ENCODE results near the gene ZFPM1. TPM values are rescaled to one million over a fixed set of nuclear protein-coding genes. Genes with fewer than 3 reads are reported as not detected.

Gene ZFPM1
- total RNA-seq, 2 experiments from 2014 or later: 2.1 to 14.2 TPM

GRCh38 chr16:88471575-88471974, 18.5 kb downstream of the ZFPM1 start:
- Histone ChIP-seq H3K4me3 (ENCODE audit: low read depth, low read length, poor library complexity, severe bottlenecking) (no peak overlapping the region), H2AFZ (ENCODE audit: low read length) (no peak overlapping the region), H3K4me1 (ENCODE audit: insufficient read depth, low read length, poor library complexity, severe bottlenecking) (peaks cover 10% of the 10 kb centered on the region), H4K20me1 (ENCODE audit: insufficient read depth, low read length) (no peaks in the 10 kb centered on the region), H3K36me3 (ENCODE audit: insufficient read depth, low read length) (no peaks in the 10 kb centered on the region), H3K4me2 (ENCODE audit: low read length) (no peak overlapping the region), H3K27ac (ENCODE audit: low read depth, low read length, poor library complexity, severe bottlenecking) (no peak overlapping the region), H3K79me2 (ENCODE audit: insufficient read depth, low read depth, low read length) (no peaks in the 10 kb centered on the region), H3K9me2 (ENCODE audit: insufficient read depth, low read length) (no peaks in the 10 kb centered on the region), H3K9me3 (ENCODE audit: low read length) (no peaks in the 10 kb centered on the region)
- ChIA-PET CTCF (ENCODE audit: unreplicated experiment) (no interaction called here), POLR2A (no interaction called here)
- no peak for DNase-seq (ENCODE audit: low spot score)
- intact Hi-C loops (cut with micrococcal nuclease; ENCODE audit: unreplicated experiment): no loop called here
- no TSS peak for BruUV-seq (replicated peaks)
- TF ChIP-seq, protein P1, sequence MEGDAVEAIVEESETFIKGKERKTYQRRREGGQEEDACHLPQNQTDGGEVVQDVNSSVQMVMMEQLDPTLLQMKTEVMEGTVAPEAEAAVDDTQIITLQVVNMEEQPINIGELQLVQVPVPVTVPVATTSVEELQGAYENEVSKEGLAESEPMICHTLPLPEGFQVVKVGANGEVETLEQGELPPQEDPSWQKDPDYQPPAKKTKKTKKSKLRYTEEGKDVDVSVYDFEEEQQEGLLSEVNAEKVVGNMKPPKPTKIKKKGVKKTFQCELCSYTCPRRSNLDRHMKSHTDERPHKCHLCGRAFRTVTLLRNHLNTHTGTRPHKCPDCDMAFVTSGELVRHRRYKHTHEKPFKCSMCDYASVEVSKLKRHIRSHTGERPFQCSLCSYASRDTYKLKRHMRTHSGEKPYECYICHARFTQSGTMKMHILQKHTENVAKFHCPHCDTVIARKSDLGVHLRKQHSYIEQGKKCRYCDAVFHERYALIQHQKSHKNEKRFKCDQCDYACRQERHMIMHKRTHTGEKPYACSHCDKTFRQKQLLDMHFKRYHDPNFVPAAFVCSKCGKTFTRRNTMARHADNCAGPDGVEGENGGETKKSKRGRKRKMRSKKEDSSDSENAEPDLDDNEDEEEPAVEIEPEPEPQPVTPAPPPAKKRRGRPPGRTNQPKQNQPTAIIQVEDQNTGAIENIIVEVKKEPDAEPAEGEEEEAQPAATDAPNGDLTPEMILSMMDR (conservative IDR thresholded peaks at IDR 0.05; ENCODE audit: low read length): no peak
- no peak for TF ChIP-seq EZH2phosphoT487 (IDR thresholded peaks at IDR 0.05; ENCODE audit: borderline replicate concordance, low read depth, low read length)

DNA sequence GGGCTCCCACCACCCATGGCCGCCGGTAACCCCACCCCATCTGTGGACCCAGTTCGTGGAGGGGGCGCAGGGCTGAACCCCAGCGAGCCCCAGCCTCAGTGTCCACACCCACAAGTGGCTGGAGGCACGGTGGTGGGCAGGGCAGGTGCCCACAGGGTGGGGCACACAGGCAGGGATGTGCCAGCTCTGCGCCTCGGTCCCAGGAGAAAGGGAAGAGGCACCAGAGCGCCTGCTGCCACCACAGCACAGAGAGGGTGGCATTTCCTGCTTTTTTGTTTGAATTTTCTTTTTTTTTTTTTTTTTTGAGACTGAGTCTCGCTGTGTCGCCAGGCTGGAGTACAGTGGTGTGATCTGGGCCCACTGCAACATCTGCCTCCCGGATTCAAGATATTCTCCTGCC, 19.0 kb downstream of the ZFPM1 start:
- POLR2A ChIA-PET: no interaction called here
- Histone ChIP-seq H4K20me1 (ENCODE audit: insufficient read depth, low read length) (no peaks in the 10 kb centered on the region), H3K4me2 (ENCODE audit: low read length) (no peak overlapping the region), H3K27ac (ENCODE audit: low read depth, low read length, poor library complexity, severe bottlenecking) (no peak overlapping the region), H3K9me2 (ENCODE audit: insufficient read depth, low read length) (no peaks in the 10 kb centered on the region), H3K36me3 (ENCODE audit: insufficient read depth, low read length) (no peaks in the 10 kb centered on the region), H3K4me3 (ENCODE audit: low read depth, low read length, poor library complexity, severe bottlenecking) (no peak overlapping the region), H3K4me1 (ENCODE audit: insufficient read depth, low read length, poor library complexity, severe bottlenecking) (peaks cover 9% of the 10 kb centered on the region), H3K9me3 (ENCODE audit: low read length) (no peaks in the 10 kb centered on the region), H3K79me2 (ENCODE audit: insufficient read depth, low read depth, low read length) (no peaks in the 10 kb centered on the region), H2AFZ (ENCODE audit: low read length) (no peak overlapping the region)
- CTCF ChIA-PET (ENCODE audit: unreplicated experiment): no interaction called here
- TF ChIP-seq EZH2phosphoT487 (IDR thresholded peaks at IDR 0.05; ENCODE audit: borderline replicate concordance, low read depth, low read length): no peak
- TF ChIP-seq, protein P1 (conservative IDR thresholded peaks at IDR 0.05; ENCODE audit: low read length): no peak
- DNase-seq (ENCODE audit: low spot score): no peak
- BruUV-seq (replicated peaks): no TSS peak
- intact Hi-C loops (cut with micrococcal nuclease; ENCODE audit: unreplicated experiment): no loop called here

- BruUV-seq (replicated peaks): no TSS peak
- Histone ChIP-seq H3K9me2 (ENCODE audit: insufficient read depth, low read length) (no peaks in the 10 kb centered on the region), H3K4me2 (ENCODE audit: low read length) (no peak overlapping the region), H3K4me3 (ENCODE audit: low read depth, low read length, poor library complexity, severe bottlenecking) (no peak overlapping the region), H3K36me3 (ENCODE audit: insufficient read depth, low read length) (no peaks in the 10 kb centered on the region), H3K27ac (ENCODE audit: low read depth, low read length, poor library complexity, severe bottlenecking) (no peak overlapping the region), H3K9me3 (ENCODE audit: low read length) (no peaks in the 10 kb centered on the region), H2AFZ (ENCODE audit: low read length) (no peak overlapping the region), H3K79me2 (ENCODE audit: insufficient read depth, low read depth, low read length) (no peaks in the 10 kb centered on the region), H3K4me1 (ENCODE audit: insufficient read depth, low read length, poor library complexity, severe bottlenecking) (peaks cover 14% of the 10 kb centered on the region), H4K20me1 (ENCODE audit: insufficient read depth, low read length) (peaks cover 4% of the 10 kb centered on the region; the same call in 1 of the 2 replicates)
- TF ChIP-seq EZH2phosphoT487 (IDR thresholded peaks at IDR 0.05; ENCODE audit: borderline replicate concordance, low read depth, low read length): no peak
- TF ChIP-seq, protein P1 (conservative IDR thresholded peaks at IDR 0.05; ENCODE audit: low read length): no peak
- ChIA-PET POLR2A (no interaction called here), CTCF (ENCODE audit: unreplicated experiment) (no interaction called here)
- intact Hi-C loops (cut with micrococcal nuclease; ENCODE audit: unreplicated experiment): no loop called here
- DNase-seq (ENCODE audit: low spot score): no peak
Measured at GRCh38 chr16:88472637-88473205, 19.6 kb downstream of the ZFPM1 start.

Data from OCI-LY7 (cell line).